HFF-Myc (cell line): ENCODE data around the gene TNFRSF13B.
"Not testable (repeated sequence)": the region's sequence is repeated elsewhere in the genome, so short reads cannot be mapped to it uniquely, and the experiment has no call there.

Source experiments
- DNase-seq: peaks from one replicate; pipeline ENCODE4 v3.0.0-alpha.2; 2011; ENCODE audit warnings: low read depth; ENCODE audit errors: extremely low read depth
- H3K4me3 ChIP-seq: replicated peaks from 2 replicates; pipeline ENCODE4 v1.5.1; 2011; ENCODE audit warnings: low read depth, mild to moderate bottlenecking, control low read depth, low read length
- TF ChIP-seq, protein P1 (sequence below): IDR thresholded peaks from 2 replicates; pipeline ENCODE4 v1.5.1; 2012; ENCODE audit warnings: mild to moderate bottlenecking, low read depth, low read length, control low read depth; ENCODE audit errors: missing control alignments

Gene TNFRSF13B

DNA sequence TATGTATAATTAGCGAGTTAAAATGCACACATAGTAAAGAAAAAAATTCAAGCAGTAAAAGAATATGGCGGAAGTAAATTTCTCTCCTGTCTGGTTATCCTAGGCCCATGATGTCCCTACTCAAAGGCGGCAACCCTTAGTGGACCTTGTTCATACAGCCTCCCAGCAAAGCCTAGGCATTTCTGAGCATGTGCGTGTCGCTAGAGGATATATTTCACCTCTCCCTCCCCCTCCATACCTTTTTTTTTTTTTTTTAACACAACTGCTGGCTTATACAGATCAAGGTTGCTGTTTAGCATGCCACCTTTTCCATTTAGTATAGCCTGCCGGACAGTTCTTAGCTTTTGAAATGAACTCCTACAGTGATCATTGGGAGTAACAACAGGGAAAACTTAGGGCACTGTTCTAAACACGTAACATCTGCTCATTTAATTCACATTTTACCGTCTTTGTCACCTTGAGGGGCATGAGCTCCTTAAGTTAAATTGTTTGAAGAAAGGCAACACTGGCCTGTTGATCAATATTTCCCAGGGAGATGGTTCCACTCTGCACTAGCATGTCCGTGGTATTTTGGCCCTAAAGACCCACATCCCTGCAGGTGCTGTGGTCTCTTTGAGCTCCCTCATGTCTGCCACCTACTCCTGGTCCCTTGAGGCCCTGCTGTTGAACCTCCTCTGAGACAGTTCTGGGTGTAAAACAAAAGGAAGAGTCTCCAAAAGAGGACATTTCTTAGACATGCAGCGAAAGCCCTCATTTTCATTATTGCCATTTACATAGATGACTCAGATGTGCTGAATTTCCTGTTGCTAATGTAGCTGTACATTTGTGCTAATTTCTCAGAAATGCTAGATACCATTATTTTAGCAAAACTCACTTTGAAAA is 4.1 kb upstream of the TNFRSF13B start:
- no peak overlapping the region for H3K4me3 ChIP-seq
- no peak for DNase-seq
- TF ChIP-seq, protein P1, sequence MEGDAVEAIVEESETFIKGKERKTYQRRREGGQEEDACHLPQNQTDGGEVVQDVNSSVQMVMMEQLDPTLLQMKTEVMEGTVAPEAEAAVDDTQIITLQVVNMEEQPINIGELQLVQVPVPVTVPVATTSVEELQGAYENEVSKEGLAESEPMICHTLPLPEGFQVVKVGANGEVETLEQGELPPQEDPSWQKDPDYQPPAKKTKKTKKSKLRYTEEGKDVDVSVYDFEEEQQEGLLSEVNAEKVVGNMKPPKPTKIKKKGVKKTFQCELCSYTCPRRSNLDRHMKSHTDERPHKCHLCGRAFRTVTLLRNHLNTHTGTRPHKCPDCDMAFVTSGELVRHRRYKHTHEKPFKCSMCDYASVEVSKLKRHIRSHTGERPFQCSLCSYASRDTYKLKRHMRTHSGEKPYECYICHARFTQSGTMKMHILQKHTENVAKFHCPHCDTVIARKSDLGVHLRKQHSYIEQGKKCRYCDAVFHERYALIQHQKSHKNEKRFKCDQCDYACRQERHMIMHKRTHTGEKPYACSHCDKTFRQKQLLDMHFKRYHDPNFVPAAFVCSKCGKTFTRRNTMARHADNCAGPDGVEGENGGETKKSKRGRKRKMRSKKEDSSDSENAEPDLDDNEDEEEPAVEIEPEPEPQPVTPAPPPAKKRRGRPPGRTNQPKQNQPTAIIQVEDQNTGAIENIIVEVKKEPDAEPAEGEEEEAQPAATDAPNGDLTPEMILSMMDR = no peak

DNA sequence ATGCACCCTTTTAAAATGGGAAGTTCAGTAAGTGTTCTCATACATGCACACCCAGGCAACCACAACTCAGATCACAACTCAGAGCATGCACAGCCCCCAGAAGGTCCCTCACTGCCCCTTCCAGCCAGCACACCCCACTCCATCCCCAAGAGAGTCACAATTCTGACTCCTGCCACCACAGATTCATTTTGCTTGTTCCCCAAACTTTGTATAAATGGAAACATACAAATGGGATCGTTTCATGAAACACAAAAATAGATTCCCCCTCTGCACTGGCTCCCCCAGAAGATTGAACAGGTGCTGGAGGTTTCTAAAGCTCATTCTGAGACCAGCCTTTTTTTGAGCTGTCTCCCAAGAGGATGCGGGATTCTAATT is 3.3 kb upstream of the TNFRSF13B start:
- no peak for DNase-seq
- TF ChIP-seq, protein P1 = no peak
- no peak overlapping the region for H3K4me3 ChIP-seq

DNA sequence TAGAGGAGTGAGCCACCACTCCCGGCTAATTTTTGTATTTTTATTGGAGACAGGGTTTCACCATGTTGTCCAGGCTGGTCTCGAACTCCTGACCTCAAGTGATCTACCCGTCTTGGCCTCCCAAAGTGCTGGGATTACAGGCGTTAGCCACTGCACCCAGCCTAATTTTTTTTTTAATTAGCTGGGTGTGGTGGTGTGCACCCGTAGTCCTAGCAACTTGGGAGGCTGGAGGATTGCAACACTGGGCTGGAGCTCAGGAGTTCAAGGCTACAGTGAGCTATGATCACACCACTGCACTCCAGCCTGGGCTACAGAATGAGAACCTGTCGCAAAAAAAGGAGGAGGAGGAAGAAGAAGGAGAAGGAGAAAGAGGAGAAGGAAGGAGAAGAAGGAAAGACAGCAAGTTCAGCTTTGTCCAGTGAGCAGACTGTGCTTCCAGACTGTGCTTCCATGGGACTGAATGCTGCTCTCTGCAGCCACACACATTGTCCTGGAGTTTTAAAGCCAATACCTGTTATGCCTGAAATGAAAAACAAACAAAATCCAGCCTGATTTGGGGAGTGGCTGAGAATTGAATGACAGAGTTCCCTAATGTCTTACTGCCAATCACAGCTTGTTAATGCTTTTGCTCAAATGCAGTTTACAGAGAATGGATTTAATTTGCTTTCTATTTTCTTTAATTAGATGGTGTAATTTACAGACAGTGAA is 2.8 kb upstream of the TNFRSF13B start:
- no peak overlapping the region for H3K4me3 ChIP-seq
- TF ChIP-seq, protein P1 = no peak
- no peak for DNase-seq

DNA sequence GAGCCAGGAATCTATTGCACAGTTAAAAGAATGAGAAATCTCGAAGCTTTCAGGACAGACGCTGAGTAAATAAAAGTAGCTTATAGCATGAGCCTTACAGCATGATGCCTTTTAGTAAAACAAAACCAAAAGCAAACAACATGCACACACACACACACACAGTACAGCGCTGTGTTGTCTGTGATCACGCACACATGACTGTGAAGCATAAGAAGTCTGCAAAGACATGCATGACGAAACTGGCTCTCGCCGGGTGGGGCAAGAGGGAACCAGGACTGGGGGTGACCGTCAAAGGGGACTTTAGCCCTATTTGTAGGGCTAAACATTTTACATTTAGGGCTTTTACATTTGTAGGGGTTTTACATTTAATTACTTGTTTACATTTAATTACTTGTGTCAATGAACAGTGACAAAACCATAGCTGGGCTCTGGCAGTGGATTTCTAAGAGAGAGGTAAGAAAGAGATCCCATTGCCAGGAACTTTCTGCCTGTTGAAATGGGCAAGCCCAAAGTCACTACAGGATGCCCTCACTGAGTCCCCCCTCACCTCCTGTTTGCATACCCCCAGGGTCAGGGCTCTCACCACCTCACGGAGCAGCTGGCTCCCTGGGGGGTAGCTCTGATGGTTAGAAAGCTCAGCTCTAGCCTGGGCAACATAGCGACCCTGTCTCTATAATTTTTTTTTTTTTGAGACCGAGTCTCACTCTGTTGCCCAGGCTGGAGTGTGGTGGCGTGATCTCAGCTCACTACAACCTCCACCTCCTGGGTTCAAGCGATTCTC is 2.0 kb upstream of the TNFRSF13B start:
- no peak overlapping the region for H3K4me3 ChIP-seq
- TF ChIP-seq, protein P1 = no peak
- DNase-seq = no peak

DNA sequence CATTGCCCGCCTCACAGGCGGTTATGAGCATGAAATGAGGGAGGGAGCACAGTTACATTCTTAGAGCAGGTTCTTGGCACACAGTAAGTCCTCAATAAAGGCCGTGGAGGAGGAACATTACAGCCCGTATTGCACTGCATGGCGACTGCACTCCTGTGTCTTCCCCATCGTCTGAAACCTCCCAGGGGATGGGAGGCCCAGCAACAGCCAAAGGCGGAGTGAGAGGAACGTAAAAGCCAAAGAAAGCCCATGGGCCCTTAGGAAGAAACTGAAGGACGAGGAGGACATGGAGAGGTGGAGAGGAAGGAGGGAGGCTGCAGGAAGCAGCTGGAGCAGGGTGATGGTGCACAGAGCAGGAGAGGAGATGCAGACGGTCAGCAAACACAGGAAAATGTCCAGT is 1.1 kb upstream of the TNFRSF13B start:
- H3K4me3 ChIP-seq, DNase-seq: not testable (repeated sequence)

GRCh38 chr17:16972346-16972745 is 428 bp upstream of the TNFRSF13B start:
- no peak for DNase-seq
- TF ChIP-seq, protein P1 = no peak

More at GRCh38 chr17:16972346-16972745, 428 bp upstream of the TNFRSF13B start:
- H3K4me3 ChIP-seq = no peak overlapping the region
